ENCODE measurements around the gene SEPTIN12. TPM values are rescaled to one million over a fixed set of nuclear protein-coding genes. Genes with fewer than 3 reads are reported as not detected.

The SEPTIN12 gene
- total RNA-seq, 3 donors from 2014 or later, result not detected

- no peak overlapping the region for H3K27ac ChIP-seq
- no peaks in the 10 kb centered on the region for H3K27me3 ChIP-seq
- H3K4me1 ChIP-seq, result no peaks in the 10 kb centered on the region
- TF ChIP-seq POLR2AphosphoS5 (IDR thresholded peaks at IDR 0.05), result no peak
- TF ChIP-seq POLR2A (IDR thresholded peaks at IDR 0.05), result no peak
- TF ChIP-seq, protein P1, sequence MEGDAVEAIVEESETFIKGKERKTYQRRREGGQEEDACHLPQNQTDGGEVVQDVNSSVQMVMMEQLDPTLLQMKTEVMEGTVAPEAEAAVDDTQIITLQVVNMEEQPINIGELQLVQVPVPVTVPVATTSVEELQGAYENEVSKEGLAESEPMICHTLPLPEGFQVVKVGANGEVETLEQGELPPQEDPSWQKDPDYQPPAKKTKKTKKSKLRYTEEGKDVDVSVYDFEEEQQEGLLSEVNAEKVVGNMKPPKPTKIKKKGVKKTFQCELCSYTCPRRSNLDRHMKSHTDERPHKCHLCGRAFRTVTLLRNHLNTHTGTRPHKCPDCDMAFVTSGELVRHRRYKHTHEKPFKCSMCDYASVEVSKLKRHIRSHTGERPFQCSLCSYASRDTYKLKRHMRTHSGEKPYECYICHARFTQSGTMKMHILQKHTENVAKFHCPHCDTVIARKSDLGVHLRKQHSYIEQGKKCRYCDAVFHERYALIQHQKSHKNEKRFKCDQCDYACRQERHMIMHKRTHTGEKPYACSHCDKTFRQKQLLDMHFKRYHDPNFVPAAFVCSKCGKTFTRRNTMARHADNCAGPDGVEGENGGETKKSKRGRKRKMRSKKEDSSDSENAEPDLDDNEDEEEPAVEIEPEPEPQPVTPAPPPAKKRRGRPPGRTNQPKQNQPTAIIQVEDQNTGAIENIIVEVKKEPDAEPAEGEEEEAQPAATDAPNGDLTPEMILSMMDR (IDR thresholded peaks at IDR 0.05), result no peak
- H3K36me3 ChIP-seq, result no peaks in the 10 kb centered on the region
- DNase-seq (ENCODE audit: low spot score in 2 of 2), result no peak
- H3K4me3 ChIP-seq, result no peak overlapping the region
- intact Hi-C loops (cut with DNase I; ENCODE audit: low total_unique reads), result no loop called here
- H3K9me3 ChIP-seq, result no peaks in the 10 kb centered on the region
Observed at GRCh38 chr16:4820652-4821051, 32.5 kb upstream of the SEPTIN12 start.

GRCh38 chr16:4814542-4815173 lies 26.5 kb upstream of the SEPTIN12 start:
- TF ChIP-seq POLR2AphosphoS5 (IDR thresholded peaks at IDR 0.05) (no peak), POLR2A (IDR thresholded peaks at IDR 0.05) (no peak)
- TF ChIP-seq, protein P1 (IDR thresholded peaks at IDR 0.05), result no peak
- no peak overlapping the region for H3K4me3 ChIP-seq
- intact Hi-C loops (cut with DNase I; ENCODE audit: low total_unique reads), result no loop called here
- H3K27me3 ChIP-seq, result no peaks in the 10 kb centered on the region
- no peak for DNase-seq (ENCODE audit: low spot score in 2 of 2)
- H3K27ac ChIP-seq, result no peak overlapping the region
- no peaks in the 10 kb centered on the region for H3K4me1 ChIP-seq
- no peaks in the 10 kb centered on the region for H3K9me3 ChIP-seq
- H3K36me3 ChIP-seq, result peaks cover 14% of the 10 kb centered on the region

DNA sequence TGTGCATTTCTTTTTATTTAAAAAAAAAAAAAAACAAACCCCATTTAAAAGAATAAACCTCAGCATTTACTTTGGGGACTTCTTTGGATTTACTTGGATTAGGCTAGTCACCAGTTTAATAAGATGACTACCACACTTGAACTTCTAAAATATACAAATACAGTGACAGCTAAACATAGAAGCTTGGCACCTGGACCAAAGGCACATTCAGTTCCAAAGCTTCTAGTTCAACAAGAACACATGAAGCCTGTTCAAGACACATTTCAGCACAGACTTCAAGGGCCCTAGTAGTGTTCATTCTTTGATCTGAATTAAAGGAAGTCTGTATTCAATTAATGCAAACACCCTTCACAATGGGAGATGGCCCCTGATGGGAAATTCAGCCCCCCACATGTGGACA lies 25.9 kb upstream of the SEPTIN12 start:
- Histone ChIP-seq H3K27me3 (no peaks in the 10 kb centered on the region), H3K4me1 (no peaks in the 10 kb centered on the region), H3K36me3 (peaks cover 14% of the 10 kb centered on the region), H3K27ac (no peak overlapping the region), H3K4me3 (no peak overlapping the region), H3K9me3 (no peaks in the 10 kb centered on the region)
- intact Hi-C loops (cut with DNase I; ENCODE audit: low total_unique reads), result no loop called here
- DNase-seq (ENCODE audit: low spot score in 2 of 2), result no peak
- TF ChIP-seq, protein P1 (IDR thresholded peaks at IDR 0.05), result no peak

DNA sequence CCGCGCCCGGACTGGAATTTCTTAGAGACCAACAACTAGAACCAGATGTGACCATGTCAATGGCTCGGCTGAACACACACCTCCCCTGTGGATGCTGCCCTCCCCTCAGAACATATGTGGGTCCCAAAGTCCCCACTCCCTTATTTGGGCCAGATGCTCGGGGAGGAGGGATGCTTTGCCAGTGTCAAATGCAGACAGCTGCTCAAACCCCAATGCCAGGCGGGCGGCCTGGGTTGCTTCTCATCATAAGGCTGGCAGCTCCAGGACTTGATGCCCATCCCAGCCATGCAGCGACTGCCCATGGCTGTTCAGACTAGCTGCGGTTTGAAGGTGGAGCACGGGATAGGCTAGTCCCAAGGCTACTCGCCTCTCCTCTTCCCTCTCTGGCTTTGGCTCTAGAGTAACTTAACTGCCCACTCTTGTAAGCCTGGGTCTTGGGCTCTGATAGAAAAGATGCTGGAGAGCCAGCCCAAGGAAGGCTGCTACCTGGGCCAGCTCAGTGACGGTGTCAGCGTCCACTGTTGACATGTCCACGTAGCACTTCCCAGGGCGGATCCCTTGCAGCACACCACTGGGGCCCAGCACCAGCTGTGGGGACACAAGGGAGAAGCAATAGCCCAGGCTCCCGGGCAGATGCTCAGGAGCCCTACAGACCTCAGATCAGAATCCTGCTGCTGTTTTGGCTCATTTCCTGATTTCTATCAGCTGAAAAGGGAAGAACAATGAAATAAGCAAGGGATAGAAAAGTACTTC lies 25.3 kb upstream of the SEPTIN12 start:
- peaks cover 14% of the 10 kb centered on the region for H3K36me3 ChIP-seq

GRCh38 chr16:4811773-4812172 lies 23.6 kb upstream of the SEPTIN12 start:
- Histone ChIP-seq H3K9me3 (no peaks in the 10 kb centered on the region), H3K36me3 (peaks cover 14% of the 10 kb centered on the region), H3K4me3 (no peak overlapping the region), H3K27ac (no peak overlapping the region), H3K27me3 (no peaks in the 10 kb centered on the region), H3K4me1 (no peaks in the 10 kb centered on the region)
- no peak for DNase-seq (ENCODE audit: low spot score in 2 of 2)
- TF ChIP-seq, protein P1 (IDR thresholded peaks at IDR 0.05), result no peak
- TF ChIP-seq POLR2AphosphoS5 (IDR thresholded peaks at IDR 0.05), result no peak
- no peak for TF ChIP-seq POLR2A (IDR thresholded peaks at IDR 0.05)
- intact Hi-C loops (cut with DNase I; ENCODE audit: low total_unique reads), result no loop called here

More for the DNA sequence above, 25.3 kb upstream of the SEPTIN12 start:
- Histone ChIP-seq H3K27me3 (no peaks in the 10 kb centered on the region), H3K9me3 (no peaks in the 10 kb centered on the region), H3K27ac (no peak overlapping the region), H3K4me3 (no peak overlapping the region), H3K4me1 (no peaks in the 10 kb centered on the region)
- TF ChIP-seq POLR2A (IDR thresholded peaks at IDR 0.05) (no peak), POLR2AphosphoS5 (IDR thresholded peaks at IDR 0.05) (no peak)
- TF ChIP-seq, protein P1 (IDR thresholded peaks at IDR 0.05), result no peak
- no peak for DNase-seq (ENCODE audit: low spot score in 2 of 2)
- intact Hi-C loops (cut with DNase I; ENCODE audit: low total_unique reads), result no loop called here
